SH-SY5Y (cell line): ENCODE measurements around the gene MEOX1.

Experiments used
- GATA2 ChIP-seq: IDR thresholded peaks from 2 replicates; pipeline ENCODE4 v1.6.1; 2011; ENCODE audit warnings: mild to moderate bottlenecking, low read depth, low read length
- GATA3 ChIP-seq: IDR thresholded peaks from 2 replicates; pipeline ENCODE4 v1.6.1; 2011; ENCODE audit warnings: low read depth, mild to moderate bottlenecking, low read length, moderate library complexity

The MEOX1 gene

DNA sequence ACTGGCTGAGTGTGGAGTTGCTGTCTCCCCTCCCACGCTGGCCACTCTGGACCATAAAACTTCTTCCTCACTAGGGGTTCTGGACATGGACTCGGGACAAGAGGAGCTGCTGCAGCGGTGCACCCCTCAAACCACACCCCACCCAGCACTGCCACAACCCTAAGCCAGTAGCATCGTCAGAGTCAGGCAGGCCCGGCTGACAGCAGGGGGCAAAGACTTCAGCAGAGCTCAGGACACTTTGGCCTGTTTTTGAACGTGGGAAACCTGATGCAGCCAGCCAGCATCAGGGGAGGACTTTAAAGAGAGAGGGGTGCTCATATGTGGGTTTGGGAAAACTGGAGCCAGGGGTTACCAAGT lies 9.6 kb downstream of the MEOX1 start:
- TF ChIP-seq GATA2 (no peak), GATA3 (no peak)

DNA sequence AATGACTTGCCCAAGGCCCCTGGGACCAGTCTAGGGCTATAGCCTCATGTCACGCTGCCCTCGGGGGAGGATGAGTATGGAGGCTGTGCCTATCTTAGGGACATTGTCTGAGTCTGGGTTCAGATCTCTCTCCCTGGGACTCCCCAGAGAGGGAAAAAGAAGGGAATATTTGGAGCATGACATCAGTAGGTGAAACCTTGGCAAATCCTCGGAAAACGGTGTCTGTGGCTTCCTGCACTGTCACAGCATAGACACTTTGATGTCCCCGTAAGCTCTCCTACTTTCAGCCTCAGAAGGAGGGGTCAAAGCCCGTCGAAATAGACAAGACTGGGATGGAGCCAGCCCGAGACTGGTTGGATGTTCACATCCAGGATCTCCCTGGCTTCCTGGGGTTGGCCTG lies 11.3 kb downstream of the MEOX1 start:
- TF ChIP-seq GATA2 (no peak), GATA3 (no peak)

DNA sequence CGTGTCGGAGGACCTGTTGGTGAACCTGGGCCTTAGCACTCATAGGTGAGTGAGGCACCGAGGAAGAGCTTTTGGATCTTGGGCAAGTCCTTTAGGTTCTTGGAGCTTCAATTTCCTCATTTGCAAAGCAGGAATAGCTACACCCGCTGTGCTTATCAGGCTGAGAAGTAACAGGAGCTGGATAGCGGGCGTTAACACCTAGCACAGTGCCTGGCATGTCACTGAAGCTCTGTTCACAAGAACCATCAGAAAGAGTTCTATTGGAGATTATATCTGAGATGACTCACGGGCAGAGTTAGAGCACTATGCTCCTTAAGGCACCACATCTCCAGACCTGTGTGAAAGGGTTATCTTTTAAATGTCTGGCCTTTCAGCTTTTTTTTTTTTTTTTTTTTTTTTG lies 12.8 kb downstream of the MEOX1 start:
- no peak for TF ChIP-seq GATA3
- TF ChIP-seq GATA2, result no peak

DNA sequence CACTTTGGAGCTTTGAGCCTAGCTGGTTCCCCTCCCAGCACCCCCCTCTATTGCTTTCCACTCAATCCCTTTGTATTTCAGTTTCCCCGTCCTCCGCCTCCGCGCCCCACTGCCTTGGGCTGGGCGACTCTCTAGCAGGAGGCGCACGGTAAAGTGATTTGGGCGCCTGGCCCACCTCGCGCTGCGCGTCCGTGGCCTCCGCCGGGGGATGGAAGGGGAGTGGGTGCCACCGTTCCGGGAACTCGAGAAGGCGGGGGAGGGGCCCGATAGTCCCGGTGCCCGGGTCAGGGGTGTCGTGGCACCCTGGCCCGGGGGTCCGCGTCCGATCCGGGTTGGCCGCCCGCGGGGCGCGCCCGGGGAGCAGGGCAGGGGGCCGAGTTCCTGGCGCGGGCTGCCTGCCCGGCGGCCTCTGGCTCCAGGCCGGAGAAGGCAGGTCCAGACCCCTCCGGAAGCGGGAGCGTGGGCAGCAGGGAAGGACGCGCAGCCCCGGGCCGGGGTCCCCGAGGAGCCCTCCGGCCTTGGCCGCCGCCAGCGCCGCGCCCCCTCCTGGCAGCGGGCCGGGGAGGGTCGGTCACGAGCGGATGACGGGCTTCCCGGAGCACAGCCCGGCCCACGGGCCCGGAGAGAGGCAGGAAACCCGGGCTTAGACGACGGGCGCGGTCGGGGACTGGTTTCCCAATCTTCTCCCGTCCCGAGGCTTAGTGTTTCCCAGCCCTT lies 15.8 kb downstream of the MEOX1 start:
- no peak for TF ChIP-seq GATA3

DNA sequence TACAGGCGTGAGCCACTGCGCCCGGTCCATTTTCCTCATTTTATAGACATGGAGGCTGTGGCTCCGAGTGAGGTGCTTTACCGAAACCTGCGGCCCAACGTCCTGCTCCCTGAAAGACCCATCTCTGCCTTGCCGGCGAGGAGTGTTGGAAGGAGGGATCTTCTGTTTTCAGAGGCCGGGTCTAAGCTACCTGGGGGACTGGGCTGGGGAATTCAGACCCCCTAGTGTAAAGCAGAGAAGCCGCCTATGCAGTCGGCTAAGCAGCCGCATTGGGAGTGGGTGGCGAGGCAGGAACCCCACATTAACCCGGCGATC lies 16.3 kb downstream of the MEOX1 start:
- TF ChIP-seq GATA3, result no peak
- no peak for TF ChIP-seq GATA2

DNA sequence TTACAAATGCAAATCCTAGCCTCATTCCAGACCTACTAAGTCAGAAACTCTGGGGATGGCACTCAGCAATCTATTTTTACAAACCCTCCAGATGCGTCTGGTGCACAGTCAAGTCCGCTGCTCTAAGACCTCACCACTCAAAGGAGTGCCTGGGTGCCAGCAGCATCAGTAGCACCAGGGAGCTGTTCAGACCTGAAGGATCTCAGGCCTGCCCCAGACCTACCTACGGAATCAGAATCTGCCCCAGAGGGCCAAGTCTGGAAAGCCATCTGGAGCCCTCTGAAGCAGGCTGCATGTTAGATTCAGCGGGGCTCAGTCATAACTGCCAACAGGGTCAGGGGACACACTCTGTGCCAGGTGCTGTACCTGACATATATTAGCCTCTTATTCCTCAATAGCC lies 17.6 kb downstream of the MEOX1 start:
- no peak for TF ChIP-seq GATA3
- TF ChIP-seq GATA2, result no peak

DNA sequence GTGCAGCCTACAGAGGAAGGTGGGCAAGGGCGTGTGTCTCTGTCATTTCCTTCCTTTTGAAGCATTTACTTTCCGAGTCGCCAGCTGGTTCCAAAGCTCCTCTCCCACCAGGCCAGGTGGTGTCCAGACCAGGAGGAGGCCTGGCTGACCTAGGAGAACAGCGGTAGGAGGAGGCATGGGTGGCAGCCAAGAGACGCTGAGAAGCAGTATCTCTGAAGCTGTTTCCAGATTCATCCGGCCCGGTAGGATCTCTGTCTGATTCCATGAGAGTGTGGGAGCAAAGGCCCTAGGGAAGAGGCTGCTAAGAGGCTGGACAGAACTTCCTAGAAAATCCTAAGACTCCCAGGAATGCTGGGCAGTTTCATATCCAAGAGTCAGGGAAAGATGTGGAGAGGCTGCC lies 20.3 kb downstream of the MEOX1 start:
- TF ChIP-seq GATA2 (no peak), GATA3 (no peak)

DNA sequence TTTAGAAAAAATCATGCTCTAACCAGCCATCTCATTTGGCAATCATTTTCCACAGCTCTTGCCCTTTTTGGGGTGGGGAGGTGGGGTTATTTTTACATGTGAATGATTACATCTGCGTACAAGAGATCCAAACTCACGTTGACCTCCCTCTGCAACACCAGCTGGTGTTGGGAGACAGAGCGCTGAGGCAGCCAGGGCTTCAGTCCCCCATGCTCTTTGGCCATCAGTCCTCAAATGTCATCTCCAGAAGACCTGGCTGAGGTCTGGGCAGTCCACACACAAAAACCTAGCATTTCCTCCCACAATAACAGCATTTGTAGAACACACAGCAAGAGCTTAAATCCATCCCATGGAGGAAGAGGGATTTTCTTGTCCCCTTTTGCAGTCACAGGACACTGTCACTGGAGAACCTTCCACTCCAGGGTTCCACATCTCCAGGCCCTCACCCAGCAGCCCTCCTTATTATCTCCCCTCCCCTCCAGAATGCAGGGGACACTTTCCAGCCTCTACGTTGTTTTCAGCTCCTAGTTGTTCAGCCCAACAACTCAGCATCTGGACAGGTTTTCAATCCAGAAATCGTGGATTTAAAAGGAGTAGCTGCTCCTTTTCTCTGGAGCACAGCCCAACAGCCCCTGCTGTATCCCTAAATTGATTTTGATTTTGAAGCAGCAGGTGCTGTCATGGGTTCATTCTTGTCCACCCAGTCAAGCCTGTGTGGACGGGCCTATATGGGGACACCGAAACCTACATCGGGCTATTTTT lies 21.1 kb downstream of the MEOX1 start:
- TF ChIP-seq GATA2 (no peak), GATA3 (no peak)

DNA sequence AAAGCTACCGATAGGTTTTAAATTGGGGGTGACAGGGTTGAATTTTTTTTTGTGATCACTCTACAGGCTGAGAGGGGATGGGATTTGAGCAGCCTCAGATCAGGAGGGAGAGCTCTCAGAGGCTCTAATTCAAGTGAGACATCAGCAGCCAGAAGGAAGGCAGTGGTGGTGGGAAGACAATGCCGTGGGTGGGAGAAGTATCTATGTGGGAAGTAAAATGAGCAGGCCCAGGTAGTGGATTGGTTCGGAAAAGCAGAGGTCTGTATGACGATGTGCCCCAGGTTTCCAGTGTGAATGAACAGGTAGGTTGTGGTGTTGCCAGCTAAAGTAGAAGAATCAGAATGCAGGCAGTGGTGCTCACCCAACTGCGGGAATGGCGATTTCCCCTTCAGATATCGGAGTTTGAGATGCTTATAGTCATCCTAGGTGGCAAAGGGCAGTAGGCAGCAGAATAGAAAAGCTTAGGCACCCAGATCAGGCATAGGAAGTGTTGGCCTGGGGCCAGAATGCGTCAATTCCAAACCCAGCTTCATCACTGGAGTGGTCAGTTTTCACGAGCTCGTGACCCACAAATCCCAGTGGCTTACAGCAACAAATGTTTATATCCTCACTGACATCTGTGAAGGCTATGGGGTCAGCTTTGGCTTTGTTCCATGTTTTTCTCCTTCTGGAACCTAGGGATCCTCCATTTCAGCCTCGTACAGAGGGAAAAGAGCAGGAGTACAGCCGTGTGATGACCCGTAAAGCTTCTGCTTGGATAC lies 24.0 kb downstream of the MEOX1 start:
- TF ChIP-seq GATA3 (no peak), GATA2 (no peak)

DNA sequence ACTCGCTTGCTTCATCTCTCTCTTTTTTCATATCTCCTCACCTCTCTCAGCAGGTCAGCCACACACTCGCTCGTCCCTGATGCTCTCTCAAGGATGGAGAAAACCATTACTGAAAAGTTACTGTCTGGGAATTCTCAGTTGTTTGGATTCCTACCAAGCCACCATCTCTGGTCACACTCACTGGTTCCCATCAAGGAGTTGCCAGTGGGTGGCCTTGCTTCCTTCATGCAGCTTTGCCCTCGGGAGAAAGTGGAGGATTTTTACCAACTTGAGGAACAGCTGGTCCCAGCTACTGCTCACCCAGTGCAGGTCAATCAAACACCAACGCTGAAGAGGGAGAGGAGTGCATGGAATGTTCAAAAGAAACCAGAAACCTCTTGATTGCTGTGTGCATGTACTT lies 25.3 kb downstream of the MEOX1 start:
- TF ChIP-seq GATA2 (no peak), GATA3 (no peak)

DNA sequence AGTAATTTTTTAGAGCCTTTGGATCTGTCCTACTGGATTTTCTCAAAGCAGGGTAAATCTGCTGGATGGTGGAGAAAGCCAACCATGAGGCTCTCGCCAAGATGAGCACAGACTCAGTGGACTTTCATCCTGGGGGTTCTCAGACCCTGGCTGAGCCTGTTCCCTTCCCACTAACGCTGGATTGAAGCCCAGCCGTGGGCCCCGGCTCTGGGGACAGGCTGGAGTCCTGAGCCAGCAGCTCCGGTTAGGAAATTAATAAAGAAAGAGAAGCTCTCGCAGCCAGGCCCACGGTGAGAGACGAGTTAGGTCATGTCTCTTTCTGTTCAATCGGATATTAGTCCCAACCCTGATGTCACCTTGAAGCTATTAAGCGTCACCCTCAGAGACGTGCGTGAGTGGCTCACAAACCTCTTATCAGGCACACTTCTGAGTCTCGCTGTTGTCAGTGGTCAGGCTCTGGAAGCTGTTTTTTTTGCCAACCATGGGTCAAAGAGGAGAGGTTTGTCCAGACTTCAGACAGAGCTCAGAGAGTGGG lies 27.1 kb downstream of the MEOX1 start:
- TF ChIP-seq GATA2, result no peak
- TF ChIP-seq GATA3, result no peak

DNA sequence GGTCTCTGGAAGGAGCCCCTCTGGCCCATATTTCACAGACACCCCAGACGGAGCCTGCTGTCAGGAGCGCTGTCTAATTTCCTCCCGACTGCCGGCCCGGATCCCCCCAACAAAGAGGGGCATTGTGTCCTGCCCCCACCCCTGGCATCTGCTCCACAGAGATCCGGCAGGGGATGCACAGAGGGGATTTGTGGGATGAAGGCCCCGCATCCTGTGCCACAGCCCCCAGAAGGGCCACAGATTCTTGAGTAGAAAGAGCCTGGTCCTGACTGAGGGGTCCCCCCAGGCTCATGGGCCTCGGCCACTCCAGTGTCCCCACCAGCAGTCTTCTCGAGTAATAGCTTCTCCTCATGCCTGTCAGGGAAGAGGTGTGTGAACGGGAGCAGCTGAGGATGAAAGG lies 29.5 kb downstream of the MEOX1 start:
- TF ChIP-seq GATA3 (no peak), GATA2 (no peak)

DNA sequence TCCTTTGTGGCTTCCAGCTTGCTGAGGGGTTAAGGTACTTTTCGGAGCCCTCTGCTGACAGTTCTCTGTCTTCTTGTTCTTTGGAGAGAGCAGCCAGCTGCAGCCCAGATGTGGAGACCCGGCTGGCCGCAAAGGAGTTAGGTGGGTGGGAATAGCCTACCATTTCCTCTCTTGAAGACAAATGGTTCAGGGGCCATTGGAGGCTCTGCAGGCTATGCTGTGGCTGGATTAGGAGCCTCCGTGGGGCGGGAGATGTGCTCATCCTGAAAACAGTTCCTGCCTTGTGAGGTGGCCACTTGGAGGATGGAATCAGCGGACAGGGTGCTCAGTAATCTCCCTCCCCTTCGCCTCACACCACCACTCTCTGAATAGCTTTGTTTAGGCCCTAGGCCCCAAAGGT lies 30.3 kb downstream of the MEOX1 start:
- TF ChIP-seq GATA3 (no peak), GATA2 (no peak)

DNA sequence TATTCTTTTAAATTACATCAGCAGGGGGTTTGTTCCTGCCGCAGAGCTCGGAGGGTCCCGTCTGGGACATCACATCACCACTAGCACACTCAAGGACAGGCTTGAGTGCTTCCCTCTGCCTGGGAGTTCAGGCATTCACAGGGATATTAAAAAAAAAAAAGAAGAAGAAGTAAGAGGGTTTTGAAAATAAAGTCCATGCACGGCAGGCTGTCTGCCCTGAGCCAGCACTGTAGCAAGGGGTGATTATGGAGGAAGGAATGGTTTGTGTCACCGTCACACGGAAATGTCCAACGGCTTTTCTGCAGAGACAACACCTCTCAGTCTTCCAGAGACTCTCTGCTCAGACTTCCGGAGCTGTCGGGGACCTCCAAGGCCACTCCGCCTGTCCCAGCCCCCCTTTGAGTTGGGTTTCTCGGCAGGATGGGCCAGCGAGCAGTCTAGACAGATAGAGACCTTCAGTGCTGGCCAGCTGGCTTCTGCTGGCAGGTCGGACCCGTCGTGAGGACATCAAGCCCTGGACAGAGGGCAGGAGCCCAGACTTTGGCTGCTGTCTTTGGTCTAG lies 33.6 kb downstream of the MEOX1 start:
- TF ChIP-seq GATA2 (no peak), GATA3 (no peak)

DNA sequence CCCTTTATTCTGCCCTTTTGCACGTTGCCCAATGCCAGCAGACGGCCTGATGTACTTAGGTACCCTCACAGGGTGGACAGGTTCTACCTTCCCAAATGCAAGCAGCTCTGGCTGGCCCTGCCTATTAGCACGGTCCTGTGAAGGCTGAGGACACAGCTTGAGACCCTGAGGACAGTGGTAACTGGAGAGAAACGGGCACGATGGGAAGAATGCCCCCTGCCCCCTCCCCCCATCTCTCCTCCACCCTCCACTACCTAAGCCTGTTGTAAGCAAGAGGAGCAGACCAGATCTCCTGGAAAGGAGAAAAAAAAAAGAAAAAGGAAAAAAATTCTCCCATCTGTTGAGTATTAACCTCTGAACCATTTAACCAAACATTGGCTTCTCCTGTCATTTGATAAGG lies 34.1 kb downstream of the MEOX1 start:
- TF ChIP-seq GATA2 (no peak), GATA3 (no peak)
